Erythroblast (primary cell): ENCODE measurements around the gene CCDC82.

Experiments
- GATA1 ChIP-seq: IDR thresholded peaks from 2 replicates; pipeline ENCODE4 v1.6.1; 2011; ENCODE audit warnings: low read depth, mild to moderate bottlenecking, control low read depth, low read length, moderate library complexity
- POLR2A ChIP-seq: IDR thresholded peaks from 2 replicates; pipeline ENCODE4 v1.6.1; 2011; ENCODE audit warnings: mild to moderate bottlenecking, low read length

GRCh38 chr11:96328395-96329010, 61.2 kb downstream of the CCDC82 start:
- TF ChIP-seq POLR2A (no peak), GATA1 (no peak)
